Neural crest cell (in vitro differentiated cells): Measurements from ENCODE around the gene ARPP21. TPM values are rescaled to one million over a fixed set of nuclear protein-coding genes. Genes with fewer than 3 reads are reported as not detected.

Experiments used
- DNase-seq: peaks from one replicate; pipeline ENCODE4 v3.0.0; 2021; ENCODE audit warnings: low read depth, mixed read lengths, low spot score
- H3K27ac Mint-ChIP-seq: one replicate; pipeline ENCODE4 v1.8.0; 2021; ENCODE audit warnings: mild to moderate bottlenecking, mixed read lengths; ENCODE audit not compliant: unreplicated experiment
- H3K27me3 Mint-ChIP-seq: 2 replicates; pipeline ENCODE4 v1.8.0; 2021; ENCODE audit warnings: low read depth, mild to moderate bottlenecking, mixed read lengths
- H3K36me3 Mint-ChIP-seq: 2 replicates; pipeline ENCODE4 v1.8.0; 2021; ENCODE audit warnings: low read depth, mild to moderate bottlenecking, mixed read lengths
- H3K4me1 Mint-ChIP-seq: 2 replicates; pipeline ENCODE4 v1.8.0; 2021; ENCODE audit warnings: mixed read lengths
- H3K4me3 Mint-ChIP-seq: one replicate; pipeline ENCODE4 v1.8.0; 2021; ENCODE audit warnings: mild to moderate bottlenecking, mixed read lengths
- H3K9me3 Mint-ChIP-seq: 2 replicates; pipeline ENCODE4 v1.8.0; 2021; ENCODE audit warnings: mixed read lengths
- CTCF ChIP-seq: fragments of 200-600 bp; sonication (generic); conservative IDR thresholded peaks from 2 replicates; pipeline ENCODE4 v1.5.0; 2021; ENCODE audit warnings: antibody characterized with exemption, mild to moderate bottlenecking
- total RNA-seq: library from RNA; stranded (reverse); gene quantifications from 2 replicates; pipeline ENCODE4 v1.2.1, GENCODE V29; 2021

The ARPP21 gene
- total RNA-seq, 1 donor from 2014 or later, result 0.12 TPM

GRCh38 chr3:35785234-35785888, 146.0 kb downstream of the ARPP21 start:
- TF ChIP-seq CTCF, result no peak
- Mint-ChIP-seq H3K27me3 (no peaks in the 10 kb centered on the region), H3K27ac (no peak overlapping the region), H3K36me3 (no peaks in the 10 kb centered on the region), H3K9me3 (peaks cover 4% of the 10 kb centered on the region), H3K4me1 (peaks cover 19% of the 10 kb centered on the region), H3K4me3 (no peak overlapping the region)
- DNase-seq, result no peak

- Mint-ChIP-seq H3K9me3 (peaks cover 4% of the 10 kb centered on the region), H3K27ac (no peak overlapping the region), H3K27me3 (no peaks in the 10 kb centered on the region), H3K4me3 (no peak overlapping the region), H3K36me3 (no peaks in the 10 kb centered on the region), H3K4me1 (peaks cover 15% of the 10 kb centered on the region)
- DNase-seq, result no peak
- no peak for TF ChIP-seq CTCF
Observed at GRCh38 chr3:35787936-35788335, 148.6 kb downstream of the ARPP21 start.

- Mint-ChIP-seq H3K36me3 (no peaks in the 10 kb centered on the region), H3K9me3 (peaks cover 4% of the 10 kb centered on the region), H3K4me3 (no peak overlapping the region), H3K4me1 (peaks cover 13% of the 10 kb centered on the region), H3K27me3 (no peaks in the 10 kb centered on the region), H3K27ac (no peak overlapping the region)
- TF ChIP-seq CTCF, result no peak
- no peak for DNase-seq
Observed at GRCh38 chr3:35789042-35789831, 149.9 kb downstream of the ARPP21 start.

GRCh38 chr3:35790764-35791163, 151.4 kb downstream of the ARPP21 start:
- DNase-seq, result no peak

GRCh38 chr3:35793667-35794066, 154.3 kb downstream of the ARPP21 start:
- Mint-ChIP-seq H3K27ac (no peak overlapping the region), H3K4me3 (no peak overlapping the region), H3K36me3 (no peaks in the 10 kb centered on the region), H3K4me1 (peaks cover 4% of the 10 kb centered on the region), H3K9me3 (peaks cover 3% of the 10 kb centered on the region), H3K27me3 (no peaks in the 10 kb centered on the region)
- no peak for DNase-seq
- TF ChIP-seq CTCF, result no peak

More at GRCh38 chr3:35790764-35791163, 151.4 kb downstream of the ARPP21 start:
- Mint-ChIP-seq H3K27me3 (no peaks in the 10 kb centered on the region), H3K36me3 (no peaks in the 10 kb centered on the region), H3K27ac (no peak overlapping the region), H3K4me1 (peaks cover 5% of the 10 kb centered on the region), H3K9me3 (peaks cover under 1% of the 10 kb centered on the region), H3K4me3 (no peak overlapping the region)
- TF ChIP-seq CTCF, result no peak
